Measurements from ENCODE around the gene NUDT22. TPM values are rescaled to one million over a fixed set of nuclear protein-coding genes. Genes with fewer than 3 reads are reported as not detected.
A peak's percentile ranks its signal among the peaks of the same experiment; 100 is the strongest.

The NUDT22 gene
- total RNA-seq, 1 donor = 39.0 TPM

DNA sequence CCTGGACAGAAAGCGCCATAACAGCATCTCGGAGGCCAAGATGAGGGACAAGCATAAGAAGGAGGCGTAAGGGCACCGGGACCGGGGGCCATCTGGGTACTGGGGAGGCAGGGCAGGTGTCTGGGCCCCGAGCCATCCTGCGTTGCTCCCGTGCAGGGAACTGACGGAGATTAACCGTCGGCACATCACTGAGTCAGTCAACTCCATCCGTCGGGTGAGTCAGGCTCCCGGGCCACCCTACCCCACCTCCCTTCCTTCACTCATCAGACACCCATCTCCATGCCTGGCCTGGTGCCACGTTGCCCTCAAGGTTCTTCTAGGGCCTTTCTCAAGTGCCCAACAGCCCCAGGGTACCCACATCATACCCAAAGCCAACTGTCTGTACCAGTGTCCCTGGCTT, 40.3 kb downstream of the NUDT22 start:
- H3K4me3 ChIP-seq (ENCODE audit: low read depth, low read length) = no peak overlapping the region
- DNase-seq (ENCODE audit: low read depth) = no peak
- TF ChIP-seq, protein P1, sequence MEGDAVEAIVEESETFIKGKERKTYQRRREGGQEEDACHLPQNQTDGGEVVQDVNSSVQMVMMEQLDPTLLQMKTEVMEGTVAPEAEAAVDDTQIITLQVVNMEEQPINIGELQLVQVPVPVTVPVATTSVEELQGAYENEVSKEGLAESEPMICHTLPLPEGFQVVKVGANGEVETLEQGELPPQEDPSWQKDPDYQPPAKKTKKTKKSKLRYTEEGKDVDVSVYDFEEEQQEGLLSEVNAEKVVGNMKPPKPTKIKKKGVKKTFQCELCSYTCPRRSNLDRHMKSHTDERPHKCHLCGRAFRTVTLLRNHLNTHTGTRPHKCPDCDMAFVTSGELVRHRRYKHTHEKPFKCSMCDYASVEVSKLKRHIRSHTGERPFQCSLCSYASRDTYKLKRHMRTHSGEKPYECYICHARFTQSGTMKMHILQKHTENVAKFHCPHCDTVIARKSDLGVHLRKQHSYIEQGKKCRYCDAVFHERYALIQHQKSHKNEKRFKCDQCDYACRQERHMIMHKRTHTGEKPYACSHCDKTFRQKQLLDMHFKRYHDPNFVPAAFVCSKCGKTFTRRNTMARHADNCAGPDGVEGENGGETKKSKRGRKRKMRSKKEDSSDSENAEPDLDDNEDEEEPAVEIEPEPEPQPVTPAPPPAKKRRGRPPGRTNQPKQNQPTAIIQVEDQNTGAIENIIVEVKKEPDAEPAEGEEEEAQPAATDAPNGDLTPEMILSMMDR (IDR thresholded peaks at IDR 0.05; ENCODE audit: insufficient read depth, low read length) = no peak

DNA sequence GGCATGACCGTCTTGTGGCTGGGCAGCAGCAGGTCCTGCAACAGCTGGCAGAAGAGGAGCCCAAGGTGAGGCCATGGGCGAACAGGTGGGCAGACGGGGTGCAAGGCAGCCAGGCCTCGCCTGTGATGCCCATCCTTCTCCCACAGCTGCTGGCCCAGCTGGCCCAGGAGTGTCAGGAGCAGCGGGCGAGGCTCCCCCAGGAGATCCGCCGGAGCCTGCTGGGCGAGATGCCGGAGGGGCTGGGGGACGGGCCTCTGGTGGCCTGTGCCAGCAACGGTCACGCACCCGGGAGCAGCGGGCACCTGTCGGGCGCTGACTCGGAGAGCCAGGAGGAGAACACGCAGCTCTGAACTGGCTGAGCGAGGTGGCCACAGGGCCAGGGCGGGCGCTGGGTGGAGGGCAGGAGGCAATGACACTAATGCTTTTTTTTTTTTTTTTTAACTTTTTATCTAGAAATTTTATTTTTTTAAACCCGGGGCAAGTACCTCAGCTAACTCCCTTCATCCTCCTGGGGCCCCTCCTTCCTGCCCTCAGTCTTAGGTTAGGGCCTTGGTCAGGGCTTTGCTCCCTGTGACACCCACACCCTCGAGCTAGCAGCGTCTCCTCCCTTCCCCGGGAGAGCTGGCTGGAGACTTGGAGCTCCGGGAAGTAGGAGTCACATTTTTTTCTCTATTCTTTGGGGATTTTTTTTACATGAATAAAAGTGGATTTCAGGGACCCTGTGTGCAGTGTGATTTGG, 41.3 kb downstream of the NUDT22 start:
- H3K4me3 ChIP-seq (ENCODE audit: low read depth, low read length) = no peak overlapping the region
- peak; percentile 39 for DNase-seq (ENCODE audit: low read depth)
- TF ChIP-seq, protein P1 (IDR thresholded peaks at IDR 0.05; ENCODE audit: insufficient read depth, low read length) = no peak

DNA sequence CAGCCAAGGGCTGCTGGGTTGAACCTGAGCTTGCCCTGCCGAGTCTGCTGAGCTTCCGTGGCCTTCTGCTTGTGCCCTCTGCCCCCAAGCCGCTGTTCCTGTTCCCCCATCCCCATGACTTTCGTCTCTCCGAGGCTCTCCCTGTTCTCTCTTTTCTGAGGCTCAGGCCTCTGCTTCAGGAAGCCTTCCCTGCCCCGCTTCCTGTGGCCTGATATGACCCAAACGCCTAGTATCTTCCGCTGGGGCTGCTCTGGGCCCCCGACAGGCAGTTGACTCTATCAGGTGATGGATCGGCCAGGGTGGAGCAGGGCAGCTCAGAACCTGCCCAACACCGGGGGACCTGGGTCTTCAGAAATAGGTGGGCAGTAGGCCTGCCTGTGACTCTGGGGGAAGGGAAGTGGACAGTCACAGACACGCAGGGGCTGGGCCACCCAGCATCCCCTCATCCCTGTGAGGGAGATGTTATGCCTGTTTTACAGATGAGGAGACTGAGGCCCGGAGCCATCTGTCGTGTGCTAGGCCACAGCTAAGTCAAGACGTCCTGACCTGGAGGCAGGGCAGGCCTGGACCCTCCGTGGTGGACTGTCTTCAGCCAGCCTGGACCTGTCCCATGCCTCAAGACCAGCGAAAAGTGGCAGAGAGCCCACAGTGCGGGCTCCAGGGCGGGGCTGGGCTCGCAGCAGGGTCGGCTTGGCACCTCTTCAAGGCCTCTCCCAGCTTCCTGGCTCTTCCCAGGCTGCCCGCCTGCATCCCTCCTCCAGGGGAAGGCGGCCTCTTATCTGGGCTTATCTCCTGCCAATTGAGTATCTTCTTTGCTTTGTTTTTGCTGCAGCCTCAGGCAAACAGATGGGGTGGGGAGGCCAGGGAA, 42.2 kb downstream of the NUDT22 start:
- peak; percentile 86 for DNase-seq (ENCODE audit: low read depth)
- TF ChIP-seq, protein P1 (IDR thresholded peaks at IDR 0.05; ENCODE audit: insufficient read depth, low read length) = peak; percentile 18

DNA sequence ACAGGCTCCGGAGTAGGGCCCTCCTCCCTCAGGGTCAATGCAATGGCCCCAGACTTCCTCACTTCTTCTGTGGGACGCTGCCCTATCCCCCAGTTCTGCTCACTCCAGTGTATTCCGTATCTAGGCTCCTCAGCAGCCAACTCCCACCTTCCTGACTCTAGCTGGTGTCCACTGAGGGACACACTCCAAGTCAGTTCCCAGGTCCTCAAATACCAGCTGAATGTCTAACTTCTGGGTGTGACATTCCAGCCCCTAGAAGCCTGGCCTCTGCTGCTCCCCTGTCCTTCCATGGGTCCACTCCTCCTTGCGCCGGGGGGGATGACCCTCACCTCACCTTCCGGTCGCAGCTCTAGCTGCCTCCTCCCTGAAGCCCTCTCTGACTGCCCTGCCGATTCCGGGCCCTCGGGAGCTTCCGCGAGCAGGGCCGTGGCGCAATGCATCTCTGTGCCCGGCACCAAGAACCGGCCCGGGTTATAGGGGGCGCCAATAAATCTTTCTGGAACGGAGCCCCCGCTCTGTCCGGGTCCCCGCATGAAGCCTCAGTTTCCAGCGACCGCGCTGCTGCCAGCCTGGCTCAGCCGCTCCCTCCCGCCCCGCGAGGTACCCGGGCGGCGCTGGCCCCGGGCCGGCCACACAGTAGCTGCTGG, 42.9 kb downstream of the NUDT22 start:
- no peak for DNase-seq (ENCODE audit: low read depth)
- TF ChIP-seq, protein P1 (IDR thresholded peaks at IDR 0.05; ENCODE audit: insufficient read depth, low read length) = no peak

More for the DNA sequence above, 42.2 kb downstream of the NUDT22 start:
- H3K4me3 ChIP-seq (ENCODE audit: low read depth, low read length) = peak overlapping the region; percentile 70

DNA sequence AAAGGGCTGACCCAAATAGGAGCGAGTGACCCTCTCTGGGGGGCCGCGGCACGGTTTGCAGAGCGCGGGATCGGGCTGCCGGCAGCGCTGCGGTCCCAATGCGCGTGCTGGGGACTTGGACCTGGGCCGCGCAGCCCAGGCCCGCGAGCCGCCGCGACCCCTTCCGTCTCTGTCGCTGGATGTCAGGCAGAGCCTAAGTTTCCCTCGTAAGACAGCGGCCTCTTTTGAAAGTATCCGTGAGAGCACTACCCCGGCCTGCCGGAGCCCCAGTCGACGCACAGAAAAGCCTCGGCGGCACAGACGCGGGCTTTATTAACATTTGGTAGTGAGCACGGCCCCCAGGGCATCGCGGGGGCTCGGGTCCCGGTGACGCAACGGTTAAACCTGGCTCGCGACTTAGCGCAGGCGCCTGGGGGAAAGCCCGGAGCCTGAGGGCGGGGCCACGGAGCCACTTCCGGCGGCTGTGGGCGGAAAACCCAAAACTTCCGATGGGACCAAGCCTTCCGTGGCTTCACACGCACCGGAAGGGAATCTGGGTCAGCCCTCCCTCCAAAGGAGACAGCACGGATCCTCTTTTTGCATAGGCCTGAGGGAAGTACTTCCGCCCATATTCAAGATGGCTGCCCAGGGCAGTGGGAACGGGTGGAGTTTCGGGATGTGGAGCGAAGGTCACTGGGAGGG, 43.6 kb downstream of the NUDT22 start:
- H3K4me3 ChIP-seq (ENCODE audit: low read depth, low read length) = peak overlapping the region; percentile 76
- DNase-seq (ENCODE audit: low read depth) = peak; percentile 100
- TF ChIP-seq, protein P1 (IDR thresholded peaks at IDR 0.05; ENCODE audit: insufficient read depth, low read length) = no peak

More for the DNA sequence above, 42.9 kb downstream of the NUDT22 start:
- peak overlapping the region; percentile 70 for H3K4me3 ChIP-seq (ENCODE audit: low read depth, low read length)
